ENCODE data around the gene CATSPERD.

GRCh38 chr19:5719274-5719960, 1.0 kb upstream of the CATSPERD start:
- TF ChIP-seq GATA2 (IDR thresholded peaks at IDR 0.05; ENCODE audit: low read depth, low read length) (no peak), GATA3 (IDR thresholded peaks at IDR 0.05; ENCODE audit: low read depth, low read length) (no peak)
